ENCODE results near the gene TSPAN15. TPM values are rescaled to one million over a fixed set of nuclear protein-coding genes. Genes with fewer than 3 reads are reported as not detected.
A peak's percentile ranks its signal among the peaks of the same experiment; 100 is the strongest.

Gene TSPAN15
- total RNA-seq, 2 experiments from 2014 or later, result 2.4 to 3.1 TPM

DNA sequence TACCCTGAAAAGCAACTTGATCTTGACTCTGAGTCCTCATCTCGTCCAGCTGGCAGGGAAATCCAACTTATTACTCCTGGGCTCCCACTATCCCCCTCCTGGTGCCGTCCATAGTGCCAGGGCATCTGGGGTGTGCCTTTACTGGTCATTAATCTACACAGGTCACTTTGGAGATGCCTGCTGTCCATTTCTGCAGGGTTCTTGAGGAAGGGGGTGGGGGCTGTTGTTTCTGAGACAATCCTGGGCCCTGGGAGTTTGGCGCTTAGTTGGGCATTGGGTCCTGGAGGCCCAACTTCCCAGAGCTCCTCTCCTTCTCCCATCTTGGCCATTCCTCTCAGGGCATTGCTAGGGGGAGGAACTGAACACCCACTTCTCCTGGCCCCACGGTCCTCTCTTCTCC, 28.6 kb upstream of the TSPAN15 start:
- POLR2A ChIA-PET, result no interaction called here
- CTCF ChIA-PET (ENCODE audit: unreplicated experiment), result no interaction called here
- peaks cover 7% of the 10 kb centered on the region for H3K4me1 ChIP-seq (ENCODE audit: insufficient read depth, low read length, poor library complexity, severe bottlenecking)

DNA sequence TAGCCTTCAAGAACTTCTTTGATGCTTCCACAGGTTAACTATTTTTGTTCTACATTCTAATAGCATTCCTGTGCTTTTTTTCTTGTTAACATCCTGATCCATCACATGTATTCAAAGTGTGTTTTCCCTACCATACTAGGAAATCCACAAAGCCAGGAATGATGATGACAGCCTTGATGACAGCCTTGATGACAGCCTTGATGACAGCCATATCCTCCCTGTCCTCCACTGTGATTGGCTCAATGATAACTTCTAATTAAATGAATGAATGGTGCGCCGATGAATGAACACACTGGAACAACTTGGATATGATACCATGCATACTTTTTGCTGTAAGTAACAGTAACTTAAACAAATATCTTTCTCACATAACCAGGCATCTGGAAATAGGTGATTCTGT, 26.2 kb upstream of the TSPAN15 start:
- no peak for TF ChIP-seq EZH2phosphoT487 (IDR thresholded peaks at IDR 0.05; ENCODE audit: borderline replicate concordance, low read depth, low read length)
- TF ChIP-seq, protein P1, sequence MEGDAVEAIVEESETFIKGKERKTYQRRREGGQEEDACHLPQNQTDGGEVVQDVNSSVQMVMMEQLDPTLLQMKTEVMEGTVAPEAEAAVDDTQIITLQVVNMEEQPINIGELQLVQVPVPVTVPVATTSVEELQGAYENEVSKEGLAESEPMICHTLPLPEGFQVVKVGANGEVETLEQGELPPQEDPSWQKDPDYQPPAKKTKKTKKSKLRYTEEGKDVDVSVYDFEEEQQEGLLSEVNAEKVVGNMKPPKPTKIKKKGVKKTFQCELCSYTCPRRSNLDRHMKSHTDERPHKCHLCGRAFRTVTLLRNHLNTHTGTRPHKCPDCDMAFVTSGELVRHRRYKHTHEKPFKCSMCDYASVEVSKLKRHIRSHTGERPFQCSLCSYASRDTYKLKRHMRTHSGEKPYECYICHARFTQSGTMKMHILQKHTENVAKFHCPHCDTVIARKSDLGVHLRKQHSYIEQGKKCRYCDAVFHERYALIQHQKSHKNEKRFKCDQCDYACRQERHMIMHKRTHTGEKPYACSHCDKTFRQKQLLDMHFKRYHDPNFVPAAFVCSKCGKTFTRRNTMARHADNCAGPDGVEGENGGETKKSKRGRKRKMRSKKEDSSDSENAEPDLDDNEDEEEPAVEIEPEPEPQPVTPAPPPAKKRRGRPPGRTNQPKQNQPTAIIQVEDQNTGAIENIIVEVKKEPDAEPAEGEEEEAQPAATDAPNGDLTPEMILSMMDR (conservative IDR thresholded peaks at IDR 0.05; ENCODE audit: low read length), result no peak
- H3K9me2 ChIP-seq (ENCODE audit: insufficient read depth, low read length), result no peaks in the 10 kb centered on the region
- H3K4me3 ChIP-seq (ENCODE audit: low read depth, low read length, poor library complexity, severe bottlenecking), result no peak overlapping the region
- H3K4me2 ChIP-seq (ENCODE audit: low read length), result no peak overlapping the region
- no peak overlapping the region for H2AFZ ChIP-seq (ENCODE audit: low read length)
- ChIA-PET CTCF (ENCODE audit: unreplicated experiment) (no interaction called here), POLR2A (interaction anchor here (0.6 kb wide), 1 partner anchor 11 kb away, joined by 3 read pairs; no protein-coding TSS in a partner anchor)
- intact Hi-C loops (cut with micrococcal nuclease; ENCODE audit: unreplicated experiment), result loop anchor here (5.0 kb wide), 1 partner anchor 212 kb away; no protein-coding TSS in a partner anchor
- H3K9me3 ChIP-seq (ENCODE audit: low read length), result no peaks in the 10 kb centered on the region
- BruUV-seq (replicated peaks), result no TSS peak
- no peaks in the 10 kb centered on the region for H4K20me1 ChIP-seq (ENCODE audit: insufficient read depth, low read length)
- H3K79me2 ChIP-seq (ENCODE audit: insufficient read depth, low read depth, low read length), result no peaks in the 10 kb centered on the region
- H3K36me3 ChIP-seq (ENCODE audit: insufficient read depth, low read length), result no peaks in the 10 kb centered on the region
- peaks cover 7% of the 10 kb centered on the region for H3K4me1 ChIP-seq (ENCODE audit: insufficient read depth, low read length, poor library complexity, severe bottlenecking)
- no peak overlapping the region for H3K27ac ChIP-seq (ENCODE audit: low read depth, low read length, poor library complexity, severe bottlenecking)
- DNase-seq (ENCODE audit: low spot score), result no peak

More for the DNA sequence above, 28.6 kb upstream of the TSPAN15 start:
- Histone ChIP-seq H3K4me2 (ENCODE audit: low read length) (no peak overlapping the region), H3K27ac (ENCODE audit: low read depth, low read length, poor library complexity, severe bottlenecking) (no peak overlapping the region), H3K4me3 (ENCODE audit: low read depth, low read length, poor library complexity, severe bottlenecking) (no peak overlapping the region), H3K79me2 (ENCODE audit: insufficient read depth, low read depth, low read length) (no peaks in the 10 kb centered on the region), H4K20me1 (ENCODE audit: insufficient read depth, low read length) (no peaks in the 10 kb centered on the region), H2AFZ (ENCODE audit: low read length) (no peak overlapping the region), H3K9me2 (ENCODE audit: insufficient read depth, low read length) (no peaks in the 10 kb centered on the region), H3K36me3 (ENCODE audit: insufficient read depth, low read length) (no peaks in the 10 kb centered on the region), H3K9me3 (ENCODE audit: low read length) (no peaks in the 10 kb centered on the region)
- TF ChIP-seq, protein P1 (conservative IDR thresholded peaks at IDR 0.05; ENCODE audit: low read length), result no peak
- no peak for TF ChIP-seq EZH2phosphoT487 (IDR thresholded peaks at IDR 0.05; ENCODE audit: borderline replicate concordance, low read depth, low read length)
- intact Hi-C loops (cut with micrococcal nuclease; ENCODE audit: unreplicated experiment), result no loop called here
- BruUV-seq (replicated peaks), result no TSS peak
- no peak for DNase-seq (ENCODE audit: low spot score)

DNA sequence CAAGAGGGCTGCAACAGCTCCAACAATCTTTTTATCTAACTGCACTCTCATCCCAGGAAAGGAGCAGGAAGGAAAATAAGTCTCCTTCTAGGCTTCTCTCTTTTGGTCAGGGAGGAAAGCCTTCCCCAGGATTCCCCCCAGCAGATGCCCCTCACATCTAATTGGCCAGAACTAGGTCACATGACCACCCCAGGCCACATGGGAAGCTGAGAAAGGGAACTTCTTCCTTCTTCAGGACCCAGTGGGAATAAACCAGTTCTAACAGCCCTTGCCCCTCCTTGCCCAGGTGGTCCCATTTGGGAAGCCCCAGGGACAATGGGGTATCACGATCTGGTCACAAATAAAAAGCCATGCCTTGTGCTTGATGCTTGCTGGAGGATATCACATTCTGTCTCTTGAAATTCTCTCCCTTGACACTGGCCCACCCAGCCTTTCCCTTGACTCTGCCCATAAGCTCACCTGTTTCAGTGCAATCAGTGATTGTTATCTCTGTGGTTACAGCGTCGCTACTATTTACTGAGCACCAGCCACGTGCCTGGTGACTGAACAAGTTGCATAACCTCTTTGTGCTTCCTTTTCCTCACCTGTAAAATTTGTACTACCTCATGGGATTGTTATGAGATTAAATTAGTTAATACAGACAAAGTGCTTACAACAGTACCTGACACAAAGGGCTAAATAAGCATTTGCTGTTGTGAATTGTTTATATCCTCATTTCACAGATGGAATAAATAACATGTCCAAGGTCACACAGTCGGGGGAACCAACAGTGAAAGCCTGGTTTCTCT, 25.6 kb upstream of the TSPAN15 start:
- H3K79me2 ChIP-seq (ENCODE audit: insufficient read depth, low read depth, low read length), result no peaks in the 10 kb centered on the region
- no peaks in the 10 kb centered on the region for H3K9me2 ChIP-seq (ENCODE audit: insufficient read depth, low read length)
- H3K27ac ChIP-seq (ENCODE audit: low read depth, low read length, poor library complexity, severe bottlenecking), result no peak overlapping the region
- BruUV-seq (replicated peaks), result no TSS peak
- ChIA-PET CTCF (ENCODE audit: unreplicated experiment) (no interaction called here), POLR2A (interaction anchor here (0.6 kb wide), 1 partner anchor 11 kb away, joined by 3 read pairs; no protein-coding TSS in a partner anchor)
- H3K4me3 ChIP-seq (ENCODE audit: low read depth, low read length, poor library complexity, severe bottlenecking), result no peak overlapping the region
- no peak for DNase-seq (ENCODE audit: low spot score)
- no peaks in the 10 kb centered on the region for H3K36me3 ChIP-seq (ENCODE audit: insufficient read depth, low read length)
- H3K9me3 ChIP-seq (ENCODE audit: low read length), result no peaks in the 10 kb centered on the region
- peaks cover 7% of the 10 kb centered on the region for H3K4me1 ChIP-seq (ENCODE audit: insufficient read depth, low read length, poor library complexity, severe bottlenecking)
- no peak for TF ChIP-seq EZH2phosphoT487 (IDR thresholded peaks at IDR 0.05; ENCODE audit: borderline replicate concordance, low read depth, low read length)
- TF ChIP-seq, protein P1 (conservative IDR thresholded peaks at IDR 0.05; ENCODE audit: low read length), result no peak
- H3K4me2 ChIP-seq (ENCODE audit: low read length), result no peak overlapping the region
- H4K20me1 ChIP-seq (ENCODE audit: insufficient read depth, low read length), result no peaks in the 10 kb centered on the region
- H2AFZ ChIP-seq (ENCODE audit: low read length), result peak overlapping the region; percentile 53; the same call in 1 of the 2 replicates
- intact Hi-C loops (cut with micrococcal nuclease; ENCODE audit: unreplicated experiment), result loop anchor here (5.0 kb wide), 1 partner anchor 212 kb away; no protein-coding TSS in a partner anchor
